Common myeloid progenitor, CD34-positive (primary cell): Measurements from ENCODE around the gene SRCIN1.

ENCODE experiments used
- CTCF ChIA-PET: fragments of 350-600 bp; sonication (Branson Sonifier 250); formaldehyde crosslinking; loops from one replicate; lab custom pipeline; 2021; ENCODE audit warnings: antibody characterized with exemption; lab: Charles Lee
- POLR2A ChIA-PET: fragments of 350-600 bp; sonication (Branson Sonifier 250); formaldehyde crosslinking; loops from one replicate; lab custom pipeline; 2021; ENCODE audit warnings: antibody characterized with exemption; lab: Charles Lee
- DNase-seq, 3 donors: peaks; one replicate each; pipeline versions ENCODE4 v3.0.0 to v3.0.0-alpha.2; 2013
- H3K27ac ChIP-seq, 2 experiments: 1 replicate in 1 of 2; 2 replicates in 1 of 2; pipeline ENCODE4 v1.7.0; 2013; ENCODE audit warnings: inconsistent platforms in 2 of 2, low read length in 2 of 2, mild to moderate bottlenecking in 2 of 2, low read depth in 1 of 2, moderate library complexity in 1 of 2; ENCODE audit not compliant: severe bottlenecking in 2 of 2, insufficient read depth in 1 of 2, poor library complexity in 1 of 2
- H3K27me3 ChIP-seq, 5 experiments: replicated peaks in 2 of 5; 1 replicate in 3 of 5; 2 replicates in 2 of 5; pipeline versions ENCODE4 v1.6.1 to v1.7.0; 2013; ENCODE audit warnings: low read length in 4 of 5, mild to moderate bottlenecking in 2 of 5, moderate library complexity in 2 of 5, inconsistent platforms in 1 of 5; ENCODE audit not compliant: insufficient read depth in 5 of 5, control insufficient read depth in 4 of 5
- H3K36me3 ChIP-seq, 4 experiments: 1 replicate in 2 of 4; 2 replicates in 2 of 4; pipeline versions ENCODE4 v1.6.1 to v1.7.0; 2013; ENCODE audit warnings: low read length in 3 of 4, control low read depth in 1 of 4, mild to moderate bottlenecking in 1 of 4; ENCODE audit not compliant: control insufficient read depth in 4 of 4, insufficient read depth in 4 of 4
- H3K4me1 ChIP-seq, 4 experiments: 1 replicate in 3 of 4; 2 replicates in 1 of 4; pipeline versions ENCODE4 v1.6.1 to v1.7.1; 2013; ENCODE audit warnings: low read length in 3 of 4, mild to moderate bottlenecking in 3 of 4, control low read depth in 1 of 4, inconsistent platforms in 1 of 4, moderate library complexity in 1 of 4; ENCODE audit not compliant: control insufficient read depth in 4 of 4, insufficient read depth in 4 of 4; ENCODE audit errors: control extremely low read depth in 1 of 4
- H3K4me3 ChIP-seq, 7 experiments: 1 replicate in 4 of 7; 2 replicates in 3 of 7; pipeline versions ENCODE4 v1.5.1 to v1.7.0; 2013; ENCODE audit warnings: mild to moderate bottlenecking in 7 of 7, low read length in 6 of 7, moderate library complexity in 6 of 7, inconsistent platforms in 2 of 7, low read depth in 2 of 7, control low read depth in 1 of 7; ENCODE audit not compliant: insufficient read depth in 4 of 7, control insufficient read depth in 1 of 7; ENCODE audit errors: extremely low read depth in 1 of 7
- H3K9me3 ChIP-seq, 5 experiments: 1 replicate in 4 of 5; 2 replicates in 1 of 5; pipeline versions ENCODE4 v1.6.1 to v1.7.1; 2013; ENCODE audit warnings: low read length in 4 of 5, mild to moderate bottlenecking in 2 of 5, inconsistent platforms in 1 of 5, low read depth in 1 of 5, moderate library complexity in 1 of 5; ENCODE audit not compliant: control insufficient read depth in 4 of 5, insufficient read depth in 2 of 5; ENCODE audit errors: control extremely low read depth in 1 of 5
- WGBS: methylation state at CpG from one replicate; pipeline ENCODE4 v1.1.5; 2013; ENCODE audit not compliant: insufficient coverage; 5-methylcytosine and 5-hydroxymethylcytosine counted together

The SRCIN1 gene

GRCh38 chr17:38568845-38569510, 36.8 kb downstream of the SRCIN1 start:
- Histone ChIP-seq H3K4me3 (no peak overlapping the region), H3K36me3 (no peaks in the 10 kb centered on the region), H3K9me3 (no peaks in the 10 kb centered on the region), H3K4me1 (peaks cover 0 to 16% (median 6%) of the 10 kb centered on the region in 4 experiments), H3K27ac (no peak overlapping the region), H3K27me3 (peaks cover 0 to 97% (median 54%) of the 10 kb centered on the region in 5 experiments)
- no peak for DNase-seq
- WGBS: 94% methylated on average over 7 of the region's 9 CpGs
- POLR2A ChIA-PET: no interaction called here
- CTCF ChIA-PET: no interaction called here

DNA sequence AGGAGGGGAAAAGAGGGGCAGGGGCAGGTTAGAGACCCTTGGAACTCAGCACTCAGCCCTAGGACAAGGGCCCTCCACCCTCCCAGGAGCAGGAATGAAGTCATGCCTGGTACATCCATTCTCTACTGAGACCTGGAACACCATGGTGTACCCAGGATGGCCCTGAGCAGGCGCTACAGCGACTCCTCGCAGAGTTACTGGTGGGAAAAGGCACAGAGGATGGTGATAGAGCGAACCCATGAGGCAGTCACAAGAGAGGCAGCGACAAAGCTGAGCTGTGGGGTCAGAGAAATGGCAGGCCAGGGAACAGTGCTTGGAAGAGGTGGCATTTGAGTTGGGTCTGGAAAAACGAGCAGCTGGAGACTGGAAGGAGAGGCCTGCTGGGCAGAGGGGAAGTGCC, 37.5 kb downstream of the SRCIN1 start:
- H3K4me3 ChIP-seq: no peak overlapping the region
- H3K27me3 ChIP-seq: peaks cover 0 to 97% (median 49%) of the 10 kb centered on the region in 5 experiments
- ChIA-PET POLR2A (no interaction called here), CTCF (no interaction called here)
- DNase-seq: no peak
- peaks cover 0 to 18% (median 8%) of the 10 kb centered on the region in 4 experiments for H3K4me1 ChIP-seq
- H3K27ac ChIP-seq: no peak overlapping the region
- 89% methylated on average over 6 of the region's 6 CpGs for WGBS
- H3K36me3 ChIP-seq: no peaks in the 10 kb centered on the region
- no peaks in the 10 kb centered on the region for H3K9me3 ChIP-seq

GRCh38 chr17:38567350-38567749, 38.4 kb downstream of the SRCIN1 start:
- 100% methylated on average over 2 of the region's 2 CpGs for WGBS

GRCh38 chr17:38566666-38567031, 39.1 kb downstream of the SRCIN1 start:
- Histone ChIP-seq H3K27ac (no peak overlapping the region), H3K4me3 (no peak overlapping the region), H3K36me3 (no peaks in the 10 kb centered on the region), H3K27me3 (peaks cover 0 to 99% (median 54%) of the 10 kb centered on the region in 5 experiments), H3K9me3 (peaks cover 0 to 5% (median 0%) of the 10 kb centered on the region in 5 experiments), H3K4me1 (peaks cover 0 to 8% (median 3%) of the 10 kb centered on the region in 4 experiments)
- ChIA-PET POLR2A (no interaction called here), CTCF (interaction anchor here (1.6 to 2.9 kb wide), 3 partner anchors 9 to 17 kb away, joined by 5 to 8 read pairs (median 5); no protein-coding TSS in a partner anchor)
- WGBS: 73% methylated on average over 4 of the region's 5 CpGs
- no peak for DNase-seq

More at GRCh38 chr17:38567350-38567749, 38.4 kb downstream of the SRCIN1 start:
- no peak overlapping the region for H3K27ac ChIP-seq
- ChIA-PET POLR2A (no interaction called here), CTCF (interaction anchor here (1.1 to 2.9 kb wide), 2 partner anchors 8 to 12 kb away, joined by 3 to 8 read pairs; no protein-coding TSS in a partner anchor)
- peaks cover 0 to 3% (median 0%) of the 10 kb centered on the region in 5 experiments for H3K9me3 ChIP-seq
- peaks cover 0 to 98% (median 53%) of the 10 kb centered on the region in 5 experiments for H3K27me3 ChIP-seq
- no peak overlapping the region for H3K4me3 ChIP-seq
- H3K4me1 ChIP-seq: peaks cover 0 to 13% (median 6%) of the 10 kb centered on the region in 4 experiments
- H3K36me3 ChIP-seq: no peaks in the 10 kb centered on the region
- no peak for DNase-seq

DNA sequence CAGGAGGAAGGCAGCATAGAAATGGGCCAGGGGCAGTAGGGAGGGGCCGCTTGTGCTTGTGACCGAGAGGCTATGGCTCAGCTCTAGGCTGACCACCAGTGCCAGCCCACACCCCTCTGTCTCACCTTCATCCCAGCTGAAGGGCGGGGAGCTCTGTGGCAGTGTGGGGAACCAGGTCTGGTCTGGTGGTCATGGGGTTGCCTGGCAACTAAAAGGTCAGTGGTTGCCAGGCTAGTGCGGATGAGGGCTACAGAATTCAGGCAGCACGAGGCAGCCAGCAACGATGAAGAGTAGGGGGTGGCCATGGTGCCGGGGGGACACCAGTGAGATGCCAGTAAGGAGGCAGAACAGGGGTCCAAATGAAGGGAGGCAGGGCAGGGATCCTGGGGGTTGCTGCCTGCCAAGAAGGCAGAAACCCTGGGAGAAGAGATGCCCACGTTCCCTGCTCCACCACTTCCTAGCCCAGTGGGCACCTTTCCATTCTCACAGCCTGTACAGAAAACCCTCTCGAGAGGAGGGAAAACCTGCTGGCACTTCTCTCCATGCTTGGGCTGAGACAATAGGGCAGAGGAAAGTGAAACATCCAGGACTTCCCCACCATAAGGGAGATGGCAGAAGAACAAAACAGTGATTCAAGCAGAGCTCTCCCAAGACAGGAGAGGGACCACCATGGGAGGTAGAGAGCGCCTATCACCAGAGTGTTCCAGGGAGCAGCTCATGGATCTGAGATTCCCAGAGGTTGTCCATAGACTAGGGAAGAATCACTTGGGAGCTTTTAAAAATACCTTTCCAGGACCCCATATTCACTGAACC, 39.7 kb downstream of the SRCIN1 start:
- CTCF ChIA-PET: interaction anchor here (0.6 to 2.9 kb wide), 6 partner anchors 10 to 166 kb away, joined by 3 to 8 read pairs (median 4); no protein-coding TSS in a partner anchor
- peaks cover 0 to 99% (median 55%) of the 10 kb centered on the region in 5 experiments for H3K27me3 ChIP-seq
- no peaks in the 10 kb centered on the region for H3K36me3 ChIP-seq
- H3K4me3 ChIP-seq: no peak overlapping the region
- H3K9me3 ChIP-seq: peaks cover 0 to 5% (median 0%) of the 10 kb centered on the region in 5 experiments
- DNase-seq: no peak
- POLR2A ChIA-PET: no interaction called here
- WGBS: 48% methylated on average over 6 of the region's 10 CpGs
- H3K27ac ChIP-seq: no peak overlapping the region
- H3K4me1 ChIP-seq: peaks cover 0 to 10% (median 3%) of the 10 kb centered on the region in 4 experiments

GRCh38 chr17:38564869-38565268, 40.9 kb downstream of the SRCIN1 start:
- CTCF ChIA-PET: interaction anchor here (0.6 to 2.4 kb wide), 8 partner anchors 12 to 167 kb away, joined by 3 to 5 read pairs (median 3); no protein-coding TSS in a partner anchor
- POLR2A ChIA-PET: no interaction called here
- Histone ChIP-seq H3K4me1 (peaks cover 2 to 20% (median 9%) of the 10 kb centered on the region in 4 experiments), H3K36me3 (no peaks in the 10 kb centered on the region), H3K27ac (no peak overlapping the region), H3K4me3 (no peak overlapping the region), H3K9me3 (peaks cover 0 to 5% (median 0%) of the 10 kb centered on the region in 5 experiments), H3K27me3 (peaks cover 0 to 99% (median 57%) of the 10 kb centered on the region in 5 experiments)
- WGBS: 3% methylated on average over 6 of the region's 6 CpGs
- DNase-seq: no peak
